ENCODE results near the gene TRIM3.

Gene TRIM3

GRCh38 chr11:6474806-6475500, 1.2 kb upstream of the TRIM3 start:
- ATAC-seq: peak; percentile 10
- TF ChIP-seq RARB (CRISPR knock-in tag; IDR thresholded peaks at IDR 0.05) (0 out of 2 replicates have a peak, but pooled peaks have one; percentile 15), ARNTL (CRISPR knock-in tag; IDR thresholded peaks at IDR 0.05; ENCODE audit: borderline replicate concordance, low read depth) (no peak)

GRCh38 chr11:6474413-6474792, 662 bp upstream of the TRIM3 start:
- ATAC-seq: no peak; the same call in 2 of the 3 replicates
- TF ChIP-seq ISL1 (CRISPR knock-in tag; IDR thresholded peaks at IDR 0.05): no peak
- TF ChIP-seq TSHZ2 (CRISPR knock-in tag; IDR thresholded peaks at IDR 0.05): 0 out of 2 replicates have a peak, but pooled peaks have one; percentile 2

DNA sequence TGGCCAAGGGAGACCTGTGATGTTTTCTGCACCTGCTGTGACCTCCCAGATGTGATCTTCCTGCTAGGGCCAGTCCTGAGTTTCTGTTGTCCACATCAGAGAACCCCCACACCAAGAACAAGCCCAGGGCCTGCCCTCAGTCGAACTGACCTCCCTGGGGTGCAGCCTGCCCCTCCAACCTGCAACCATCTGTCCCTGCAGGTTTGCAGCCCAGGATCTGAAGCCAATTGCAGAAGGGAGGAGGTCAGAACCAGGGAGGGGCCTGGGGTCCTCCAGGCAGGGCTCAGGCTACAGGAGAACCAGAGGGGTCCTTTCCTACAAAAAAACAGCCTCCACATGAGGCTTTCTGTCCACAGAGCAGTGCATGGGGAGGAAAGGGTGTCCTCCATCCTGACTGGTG, 807 bp downstream of the TRIM3 start:
- no peak for ATAC-seq
- no peak for TF ChIP-seq TSHZ2 (CRISPR knock-in tag; IDR thresholded peaks at IDR 0.05)

DNA sequence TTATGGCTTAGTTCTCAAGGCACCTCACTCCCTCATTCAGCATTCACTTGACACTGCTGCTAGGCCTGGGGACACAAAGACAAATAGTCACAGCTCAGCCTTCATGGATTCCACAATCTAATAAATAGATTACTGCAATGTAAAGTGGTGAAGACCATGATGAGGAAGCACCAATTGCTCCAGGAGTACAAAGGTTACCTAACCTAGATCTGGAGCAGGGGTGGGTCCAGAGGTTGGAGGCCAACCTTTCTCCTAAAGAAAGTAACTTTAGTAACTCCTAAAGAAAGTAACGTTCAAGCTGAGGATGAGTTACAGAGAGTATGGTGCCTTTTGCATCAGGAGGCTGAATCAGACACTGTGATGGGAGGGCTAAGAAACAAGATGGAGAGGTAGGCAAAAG, 4.1 kb downstream of the TRIM3 start:
- ATAC-seq: no peak

DNA sequence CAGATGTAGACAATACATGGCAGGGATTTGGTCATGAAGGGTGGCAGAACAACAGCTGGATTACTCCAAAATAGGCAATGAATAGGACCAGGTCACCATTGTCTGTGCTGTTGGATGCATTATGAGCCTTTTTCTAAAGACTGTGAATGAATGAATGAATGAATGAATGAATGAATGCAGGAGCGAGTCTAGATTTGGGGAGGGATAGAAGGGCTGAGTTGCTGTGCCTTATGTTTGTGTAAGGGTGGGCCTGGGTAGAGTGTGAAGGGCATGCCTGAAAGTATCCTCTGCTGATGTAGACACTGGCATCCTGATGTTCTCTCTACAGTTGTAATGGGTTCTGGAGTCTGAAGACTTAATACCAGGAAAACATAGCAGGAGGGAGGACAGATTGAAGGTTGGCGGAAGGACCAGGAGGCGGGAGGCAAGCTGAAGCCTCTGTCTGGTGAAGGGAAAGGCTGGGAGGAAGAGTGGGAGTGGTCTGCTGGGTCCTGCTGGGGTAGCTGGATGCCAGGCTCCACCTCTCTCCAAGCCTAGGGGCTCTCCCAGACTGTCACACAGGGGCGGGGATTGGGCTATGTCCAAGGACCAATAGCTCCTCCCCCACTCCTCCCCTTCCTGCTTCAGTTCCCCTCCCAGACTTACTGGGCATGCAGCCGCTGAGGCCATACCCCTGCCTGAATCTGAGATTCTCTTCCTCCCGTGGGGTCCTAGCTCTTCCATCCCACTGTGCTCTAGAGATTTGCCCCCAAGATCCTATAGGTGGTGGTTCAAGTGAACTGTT, 4.8 kb downstream of the TRIM3 start:
- TF ChIP-seq ZNF565 (CRISPR knock-in tag; conservative IDR thresholded peaks at IDR 0.05; ENCODE audit: low read depth) (no peak), TOX (CRISPR knock-in tag; IDR thresholded peaks at IDR 0.05; ENCODE audit: borderline replicate concordance) (no peak), OSR1 (CRISPR knock-in tag; IDR thresholded peaks at IDR 0.05) (no peak), ZFP30 (CRISPR knock-in tag; IDR thresholded peaks at IDR 0.05) (no peak), ZFP3 (CRISPR knock-in tag; IDR thresholded peaks at IDR 0.05) (no peak), TSHZ2 (CRISPR knock-in tag; IDR thresholded peaks at IDR 0.05) (no peak), ZC3H10 (CRISPR knock-in tag; IDR thresholded peaks at IDR 0.05) (no peak), GLIS3 (CRISPR knock-in tag; IDR thresholded peaks at IDR 0.05) (no peak)
- TF ChIP-seq, protein P1, sequence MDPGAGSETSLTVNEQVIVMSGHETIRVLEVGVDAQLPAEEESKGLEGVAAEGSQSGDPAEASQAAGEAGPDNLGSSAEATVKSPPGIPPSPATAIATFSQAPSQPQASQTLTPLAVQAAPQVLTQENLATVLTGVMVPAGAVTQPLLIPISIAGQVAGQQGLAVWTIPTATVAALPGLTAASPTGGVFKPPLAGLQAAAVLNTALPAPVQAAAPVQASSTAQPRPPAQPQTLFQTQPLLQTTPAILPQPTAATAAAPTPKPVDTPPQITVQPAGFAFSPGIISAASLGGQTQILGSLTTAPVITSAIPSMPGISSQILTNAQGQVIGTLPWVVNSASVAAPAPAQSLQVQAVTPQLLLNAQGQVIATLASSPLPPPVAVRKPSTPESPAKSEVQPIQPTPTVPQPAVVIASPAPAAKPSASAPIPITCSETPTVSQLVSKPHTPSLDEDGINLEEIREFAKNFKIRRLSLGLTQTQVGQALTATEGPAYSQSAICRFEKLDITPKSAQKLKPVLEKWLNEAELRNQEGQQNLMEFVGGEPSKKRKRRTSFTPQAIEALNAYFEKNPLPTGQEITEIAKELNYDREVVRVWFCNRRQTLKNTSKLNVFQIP (CRISPR knock-in tag; IDR thresholded peaks at IDR 0.05; ENCODE audit: borderline replicate concordance, low read depth): no peak
- TF ChIP-seq, protein P2, sequence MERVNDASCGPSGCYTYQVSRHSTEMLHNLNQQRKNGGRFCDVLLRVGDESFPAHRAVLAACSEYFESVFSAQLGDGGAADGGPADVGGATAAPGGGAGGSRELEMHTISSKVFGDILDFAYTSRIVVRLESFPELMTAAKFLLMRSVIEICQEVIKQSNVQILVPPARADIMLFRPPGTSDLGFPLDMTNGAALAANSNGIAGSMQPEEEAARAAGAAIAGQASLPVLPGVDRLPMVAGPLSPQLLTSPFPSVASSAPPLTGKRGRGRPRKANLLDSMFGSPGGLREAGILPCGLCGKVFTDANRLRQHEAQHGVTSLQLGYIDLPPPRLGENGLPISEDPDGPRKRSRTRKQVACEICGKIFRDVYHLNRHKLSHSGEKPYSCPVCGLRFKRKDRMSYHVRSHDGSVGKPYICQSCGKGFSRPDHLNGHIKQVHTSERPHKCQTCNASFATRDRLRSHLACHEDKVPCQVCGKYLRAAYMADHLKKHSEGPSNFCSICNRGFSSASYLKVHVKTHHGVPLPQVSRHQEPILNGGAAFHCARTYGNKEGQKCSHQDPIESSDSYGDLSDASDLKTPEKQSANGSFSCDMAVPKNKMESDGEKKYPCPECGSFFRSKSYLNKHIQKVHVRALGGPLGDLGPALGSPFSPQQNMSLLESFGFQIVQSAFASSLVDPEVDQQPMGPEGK (CRISPR knock-in tag; IDR thresholded peaks at IDR 0.05; ENCODE audit: borderline replicate concordance): no peak
- peak; percentile 78 for ATAC-seq

More for the DNA sequence above, 4.1 kb downstream of the TRIM3 start:
- TF ChIP-seq ESRRG (CRISPR knock-in tag; IDR thresholded peaks at IDR 0.05): no peak
- TF ChIP-seq PPARA (CRISPR knock-in tag; IDR thresholded peaks at IDR 0.05; ENCODE audit: borderline replicate concordance): no peak
- no peak for TF ChIP-seq ISL1 (CRISPR knock-in tag; IDR thresholded peaks at IDR 0.05)
- TF ChIP-seq ZNF70 (CRISPR knock-in tag; IDR thresholded peaks at IDR 0.05): peak; percentile 46; the same call in 1 of the 2 replicates

All from SK-N-SH treated with all-trans-retinoic acid at 6 μM for 48 hours (cell line).